HG02981 (cell line): ENCODE results near the gene PNMT.
"Not testable (repeated sequence)": the region's sequence is repeated elsewhere in the genome, so short reads cannot be mapped to it uniquely, and the experiment has no call there.

Experiments
- ATAC-seq: cut with Tn5 transposase; IDR thresholded peaks from one replicate; pipeline ENCODE4 v1.9.1; 2021; ENCODE audit warnings: mild to moderate bottlenecking, moderate library complexity; ENCODE audit not compliant: unreplicated experiment

The PNMT gene

GRCh38 chr17:39706921-39707337 lies 38.7 kb downstream of the PNMT start:
- no peak for ATAC-seq

GRCh38 chr17:39709319-39709997 lies 41.2 kb downstream of the PNMT start:
- no peak for ATAC-seq

GRCh38 chr17:39709998-39710964 lies 42.0 kb downstream of the PNMT start:
- ATAC-seq, result no peak

- not testable (repeated sequence) for ATAC-seq
Measured at GRCh38 chr17:39711071-39711470, 42.8 kb downstream of the PNMT start.

- no peak for ATAC-seq
Measured at GRCh38 chr17:39711851-39712250, 43.6 kb downstream of the PNMT start.

- ATAC-seq, result no peak
Measured at GRCh38 chr17:39714234-39714633, 46.0 kb downstream of the PNMT start.

- ATAC-seq, result no peak
Measured at GRCh38 chr17:39715375-39716072, 47.3 kb downstream of the PNMT start.

- no peak for ATAC-seq
Measured at GRCh38 chr17:39716073-39716818, 48.0 kb downstream of the PNMT start.

GRCh38 chr17:39716879-39717536 lies 48.8 kb downstream of the PNMT start:
- ATAC-seq, result no peak

GRCh38 chr17:39717660-39718059 lies 49.4 kb downstream of the PNMT start:
- ATAC-seq, result no peak

GRCh38 chr17:39719563-39720355 lies 51.5 kb downstream of the PNMT start:
- ATAC-seq, result no peak
